GM21528 (cell line): ENCODE data around the gene LRCH1.

Experiments
- ATAC-seq: cut with Tn5 transposase; IDR thresholded peaks from one replicate; pipeline ENCODE4 v1.9.1; 2021; ENCODE audit warnings: mild to moderate bottlenecking, moderate library complexity; ENCODE audit not compliant: unreplicated experiment, low FRiP score

Gene LRCH1

GRCh38 chr13:46782066-46782465 lies 229.1 kb downstream of the LRCH1 start:
- no peak for ATAC-seq

- no peak for ATAC-seq
Observed at GRCh38 chr13:46782691-46783090, 229.7 kb downstream of the LRCH1 start.

GRCh38 chr13:46783504-46783903 lies 230.5 kb downstream of the LRCH1 start:
- ATAC-seq, result no peak

- ATAC-seq, result no peak
Observed at GRCh38 chr13:46795321-46795720, 242.4 kb downstream of the LRCH1 start.

- ATAC-seq, result no peak
Observed at GRCh38 chr13:46796129-46796514, 243.2 kb downstream of the LRCH1 start.

- ATAC-seq, result peak; percentile 91
Observed at GRCh38 chr13:46796515-46797474, 243.8 kb downstream of the LRCH1 start, which contains the start of gene ESD. ESD (minus strand) TSS chr13:46797161; CDS start chr13:46791413, 5,748 bp downstream.

GRCh38 chr13:46797501-46798237 lies 244.7 kb downstream of the LRCH1 start:
- no peak for ATAC-seq

GRCh38 chr13:46799139-46799538 lies 246.2 kb downstream of the LRCH1 start:
- ATAC-seq, result no peak

- ATAC-seq, result no peak
Observed at GRCh38 chr13:46801858-46802257, 248.9 kb downstream of the LRCH1 start.
